ENCODE results near the gene SNCA.
A peak's percentile ranks its signal among the peaks of the same experiment; 100 is the strongest.

SNCA gene

GRCh38 chr4:89805297-89805696, 31.7 kb downstream of the SNCA start:
- Histone ChIP-seq H3K4me2 (ENCODE audit: low read length, poor library complexity, severe bottlenecking) (no peak overlapping the region), H2AFZ (ENCODE audit: low read depth, low read length) (no peak overlapping the region), H3K23ac (ENCODE audit: low read length in 2 of 2) (no peak overlapping the region), H4K91ac (ENCODE audit: low read length) (no peak overlapping the region), H3K36me3 (ENCODE audit: control insufficient read depth in 1 of 2, insufficient read depth in 2 of 2, low read depth in 1 of 2, low read length in 2 of 2) (no peaks in the 10 kb centered on the region), H2AK5ac (ENCODE audit: low read length, severe bottlenecking) (no peak overlapping the region), H2BK15ac (ENCODE audit: low read depth, poor library complexity, severe bottlenecking) (no peak overlapping the region), H4K8ac (ENCODE audit: low read length) (no peak overlapping the region), H2BK120ac (ENCODE audit: low read depth, low read length) (no peak overlapping the region), H3K79me1 (replicated peaks; ENCODE audit: low read length, poor library complexity, severe bottlenecking) (no peaks in the 10 kb centered on the region), H3K9me3 (ENCODE audit: control insufficient read depth, low read length) (no peaks in the 10 kb centered on the region), H3K9ac (ENCODE audit: low read length) (no peak overlapping the region), H3K27ac (ENCODE audit: low read length, poor library complexity, severe bottlenecking) (no peak overlapping the region), H2BK12ac (ENCODE audit: low read length in 2 of 2) (no peak overlapping the region), H3K4me3 (ENCODE audit: insufficient read depth in 1 of 2, low read depth in 1 of 2, low read length in 2 of 2) (no peak overlapping the region), H3K27me3 (ENCODE audit: control insufficient read depth in 1 of 2, insufficient read depth in 1 of 2, low read length in 2 of 2) (no peaks in the 10 kb centered on the region), H3K4me1 (ENCODE audit: control insufficient read depth, insufficient read depth, low read depth, low read length) (no peaks in the 10 kb centered on the region), H3K14ac (ENCODE audit: low read length in 2 of 2) (no peak overlapping the region), H3K4ac (ENCODE audit: low read depth in 1 of 2, low read length in 2 of 2) (no peak overlapping the region), H3K18ac (ENCODE audit: low read depth in 1 of 2, low read length in 2 of 2) (no peak overlapping the region), H2BK5ac (ENCODE audit: low read depth, low read length, poor library complexity, severe bottlenecking) (no peak overlapping the region)
- WGBS: 76% methylated on average over 2 of the region's 2 CpGs
- DNase-seq: no peak

DNA sequence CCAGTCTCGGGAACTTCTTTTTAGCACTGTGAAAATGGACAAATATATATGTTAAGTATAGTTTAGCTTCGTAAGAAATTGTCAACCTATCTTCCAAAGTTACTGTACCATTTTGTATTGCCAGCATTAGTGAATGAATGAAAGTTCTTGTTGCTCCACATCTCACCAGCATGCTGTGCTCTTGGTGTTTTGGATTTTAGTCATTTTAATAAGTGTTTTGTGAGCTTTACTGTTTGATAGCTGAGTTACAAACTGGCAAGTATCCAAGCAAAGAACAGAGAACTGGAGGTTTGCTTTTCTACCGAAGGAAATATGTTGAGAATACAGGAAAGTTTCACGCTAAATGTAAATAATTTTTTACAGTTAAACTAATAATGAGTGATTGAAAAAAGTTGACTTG, 33.0 kb downstream of the SNCA start:
- Histone ChIP-seq H3K79me1 (replicated peaks; ENCODE audit: low read length, poor library complexity, severe bottlenecking) (no peaks in the 10 kb centered on the region), H4K8ac (ENCODE audit: low read length) (no peak overlapping the region), H3K18ac (ENCODE audit: low read depth in 1 of 2, low read length in 2 of 2) (no peak overlapping the region), H3K4me3 (ENCODE audit: insufficient read depth in 1 of 2, low read depth in 1 of 2, low read length in 2 of 2) (no peak overlapping the region), H3K27me3 (ENCODE audit: control insufficient read depth in 1 of 2, insufficient read depth in 1 of 2, low read length in 2 of 2) (no peaks in the 10 kb centered on the region), H2BK5ac (ENCODE audit: low read depth, low read length, poor library complexity, severe bottlenecking) (no peak overlapping the region), H2BK120ac (ENCODE audit: low read depth, low read length) (no peak overlapping the region), H2BK12ac (ENCODE audit: low read length in 2 of 2) (no peak overlapping the region), H3K23ac (ENCODE audit: low read length in 2 of 2) (no peak overlapping the region), H3K4me2 (ENCODE audit: low read length, poor library complexity, severe bottlenecking) (no peak overlapping the region), H3K4ac (ENCODE audit: low read depth in 1 of 2, low read length in 2 of 2) (no peak overlapping the region), H3K14ac (ENCODE audit: low read length in 2 of 2) (no peak overlapping the region), H4K91ac (ENCODE audit: low read length) (no peak overlapping the region), H3K36me3 (ENCODE audit: control insufficient read depth in 1 of 2, insufficient read depth in 2 of 2, low read depth in 1 of 2, low read length in 2 of 2) (no peaks in the 10 kb centered on the region), H3K9me3 (ENCODE audit: control insufficient read depth, low read length) (no peaks in the 10 kb centered on the region), H2AFZ (ENCODE audit: low read depth, low read length) (no peak overlapping the region), H2AK5ac (ENCODE audit: low read length, severe bottlenecking) (no peak overlapping the region), H3K4me1 (ENCODE audit: control insufficient read depth, insufficient read depth, low read depth, low read length) (no peaks in the 10 kb centered on the region), H3K9ac (ENCODE audit: low read length) (no peak overlapping the region), H2BK15ac (ENCODE audit: low read depth, poor library complexity, severe bottlenecking) (no peak overlapping the region), H3K27ac (ENCODE audit: low read length, poor library complexity, severe bottlenecking) (no peak overlapping the region)
- 100% methylated on average over 1 of the region's 4 CpGs for WGBS
- DNase-seq: no peak

DNA sequence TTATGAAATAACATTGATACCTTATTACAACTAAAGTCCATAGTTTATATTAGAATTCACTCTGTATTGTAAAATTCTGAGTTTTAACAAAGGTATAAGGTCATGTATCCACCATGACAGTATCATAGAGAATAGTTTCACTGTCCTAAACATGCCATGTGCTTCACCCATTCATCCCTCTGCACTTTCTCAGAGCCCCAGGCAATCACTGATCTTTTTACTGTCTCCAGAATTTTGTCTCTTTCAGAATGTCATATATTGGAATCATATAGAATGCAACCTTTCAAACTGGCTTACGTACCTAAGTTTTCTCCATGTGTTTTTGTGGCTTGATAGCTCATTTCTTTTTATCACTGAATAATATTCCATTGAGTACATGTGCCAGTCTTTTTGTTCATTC, 33.9 kb downstream of the SNCA start:
- H3K23ac ChIP-seq (ENCODE audit: low read length in 2 of 2): no peak overlapping the region
- no peak overlapping the region for H3K18ac ChIP-seq (ENCODE audit: low read depth in 1 of 2, low read length in 2 of 2)
- no CpG with 5 or more reads among the region's 1 CpG for WGBS
- H4K91ac ChIP-seq (ENCODE audit: low read length): no peak overlapping the region
- H2AFZ ChIP-seq (ENCODE audit: low read depth, low read length): no peak overlapping the region
- H2BK15ac ChIP-seq (ENCODE audit: low read depth, poor library complexity, severe bottlenecking): no peak overlapping the region
- no peak overlapping the region for H3K14ac ChIP-seq (ENCODE audit: low read length in 2 of 2)
- no peak overlapping the region for H2BK120ac ChIP-seq (ENCODE audit: low read depth, low read length)
- H3K27ac ChIP-seq (ENCODE audit: low read length, poor library complexity, severe bottlenecking): no peak overlapping the region
- H3K4ac ChIP-seq (ENCODE audit: low read depth in 1 of 2, low read length in 2 of 2): no peak overlapping the region
- no peak overlapping the region for H2BK12ac ChIP-seq (ENCODE audit: low read length in 2 of 2)
- H3K4me2 ChIP-seq (ENCODE audit: low read length, poor library complexity, severe bottlenecking): no peak overlapping the region
- no peaks in the 10 kb centered on the region for H3K27me3 ChIP-seq (ENCODE audit: control insufficient read depth in 1 of 2, insufficient read depth in 1 of 2, low read length in 2 of 2)
- no peak overlapping the region for H2BK5ac ChIP-seq (ENCODE audit: low read depth, low read length, poor library complexity, severe bottlenecking)
- no peaks in the 10 kb centered on the region for H3K36me3 ChIP-seq (ENCODE audit: control insufficient read depth in 1 of 2, insufficient read depth in 2 of 2, low read depth in 1 of 2, low read length in 2 of 2)
- no peak overlapping the region for H3K4me3 ChIP-seq (ENCODE audit: insufficient read depth in 1 of 2, low read depth in 1 of 2, low read length in 2 of 2)
- no peak overlapping the region for H4K8ac ChIP-seq (ENCODE audit: low read length)
- no peak for DNase-seq
- H2AK5ac ChIP-seq (ENCODE audit: low read length, severe bottlenecking): no peak overlapping the region
- H3K79me1 ChIP-seq (replicated peaks; ENCODE audit: low read length, poor library complexity, severe bottlenecking): no peaks in the 10 kb centered on the region
- H3K9me3 ChIP-seq (ENCODE audit: control insufficient read depth, low read length): no peaks in the 10 kb centered on the region
- H3K9ac ChIP-seq (ENCODE audit: low read length): no peak overlapping the region
- H3K4me1 ChIP-seq (ENCODE audit: control insufficient read depth, insufficient read depth, low read depth, low read length): no peaks in the 10 kb centered on the region

DNA sequence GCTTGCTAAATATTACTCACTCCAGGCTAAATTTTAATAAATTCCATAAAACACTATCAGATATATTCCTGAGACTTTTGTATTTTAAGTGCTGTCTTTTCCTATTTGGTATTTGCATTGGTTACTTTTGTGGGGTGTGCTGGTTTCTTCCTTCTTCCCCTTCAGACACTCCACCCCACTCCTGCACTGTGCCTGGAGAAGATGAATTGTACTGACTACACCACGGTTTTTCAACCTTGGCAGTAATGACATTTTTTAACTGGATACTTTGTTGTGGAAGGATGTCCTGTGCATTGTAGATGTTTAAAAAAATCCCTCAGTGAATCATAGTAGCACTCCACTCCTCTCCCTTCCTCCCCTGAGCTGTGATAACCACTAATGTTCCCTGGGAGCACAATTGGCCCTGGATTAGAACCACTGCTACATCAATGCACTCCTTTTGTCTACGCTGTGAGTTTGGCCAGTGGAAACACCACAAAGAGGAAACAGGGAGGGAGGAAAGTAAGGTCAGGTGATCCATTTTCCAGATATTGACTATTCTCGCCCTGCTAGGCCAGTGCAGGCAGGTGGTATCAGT, 36.3 kb downstream of the SNCA start:
- Histone ChIP-seq H2AK5ac (ENCODE audit: low read length, severe bottlenecking) (no peak overlapping the region), H2BK120ac (ENCODE audit: low read depth, low read length) (no peak overlapping the region), H2BK12ac (ENCODE audit: low read length in 2 of 2) (no peak overlapping the region), H3K23ac (ENCODE audit: low read length in 2 of 2) (no peak overlapping the region), H3K4me3 (ENCODE audit: insufficient read depth in 1 of 2, low read depth in 1 of 2, low read length in 2 of 2) (no peak overlapping the region), H3K18ac (ENCODE audit: low read depth in 1 of 2, low read length in 2 of 2) (peak overlapping the region; percentile 34 to 77), H3K4me2 (ENCODE audit: low read length, poor library complexity, severe bottlenecking) (no peak overlapping the region), H3K4me1 (ENCODE audit: control insufficient read depth, insufficient read depth, low read depth, low read length) (no peaks in the 10 kb centered on the region), H3K14ac (ENCODE audit: low read length in 2 of 2) (peak overlapping the region in 1 of 2 experiments; percentile 83), H4K91ac (ENCODE audit: low read length) (no peak overlapping the region), H4K8ac (ENCODE audit: low read length) (no peak overlapping the region), H3K9me3 (ENCODE audit: control insufficient read depth, low read length) (no peaks in the 10 kb centered on the region), H2AFZ (ENCODE audit: low read depth, low read length) (no peak overlapping the region), H2BK15ac (ENCODE audit: low read depth, poor library complexity, severe bottlenecking) (no peak overlapping the region), H3K27me3 (ENCODE audit: control insufficient read depth in 1 of 2, insufficient read depth in 1 of 2, low read length in 2 of 2) (no peaks in the 10 kb centered on the region), H3K9ac (ENCODE audit: low read length) (no peak overlapping the region), H3K27ac (ENCODE audit: low read length, poor library complexity, severe bottlenecking) (no peak overlapping the region), H2BK5ac (ENCODE audit: low read depth, low read length, poor library complexity, severe bottlenecking) (no peak overlapping the region), H3K79me1 (replicated peaks; ENCODE audit: low read length, poor library complexity, severe bottlenecking) (no peaks in the 10 kb centered on the region), H3K4ac (ENCODE audit: low read depth in 1 of 2, low read length in 2 of 2) (peak overlapping the region in 1 of 2 experiments; percentile 32), H3K36me3 (ENCODE audit: control insufficient read depth in 1 of 2, insufficient read depth in 2 of 2, low read depth in 1 of 2, low read length in 2 of 2) (no peaks in the 10 kb centered on the region)
- 91% methylated on average over 2 of the region's 3 CpGs for WGBS
- peak; percentile 30 for DNase-seq

All from mesenchymal stem cell (in vitro differentiated cells and primary cell).